Middle frontal gyrus (tissue), 1 donor: Measurements from ENCODE around the gene SERINC5.

Experiments
- DNase-seq: peaks from one replicate; pipeline ENCODE4 v3.0.0-alpha.2; 2015; ENCODE audit warnings: low spot score; ENCODE audit errors: extremely low spot score

The SERINC5 gene

DNA sequence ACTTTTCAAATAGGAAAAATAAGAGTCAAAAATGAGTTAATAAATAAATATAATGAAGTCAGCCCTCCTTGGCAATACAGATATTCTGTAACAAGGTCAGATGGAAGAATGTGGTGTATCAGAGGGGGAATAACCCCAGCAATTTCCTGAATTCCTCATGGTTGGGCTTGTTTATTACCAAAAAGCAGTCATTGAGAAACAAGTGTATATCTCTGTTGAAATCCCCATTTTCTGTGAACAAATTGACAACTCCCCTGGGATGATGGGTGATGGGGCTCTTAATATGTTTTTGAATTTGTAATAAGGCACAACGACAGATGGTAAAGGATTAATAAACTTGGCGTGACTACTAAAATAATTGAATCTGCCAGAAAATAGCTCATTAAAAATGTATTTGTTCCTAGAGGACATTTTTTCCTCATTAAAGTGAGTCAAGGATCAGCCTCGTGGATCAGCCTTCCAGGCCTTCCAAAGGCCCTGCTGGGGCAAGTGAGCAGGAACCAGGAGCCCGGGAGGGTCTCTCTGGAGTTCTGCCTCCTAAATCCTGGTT lies 186.5 kb downstream of the SERINC5 start:
- no peak for DNase-seq

DNA sequence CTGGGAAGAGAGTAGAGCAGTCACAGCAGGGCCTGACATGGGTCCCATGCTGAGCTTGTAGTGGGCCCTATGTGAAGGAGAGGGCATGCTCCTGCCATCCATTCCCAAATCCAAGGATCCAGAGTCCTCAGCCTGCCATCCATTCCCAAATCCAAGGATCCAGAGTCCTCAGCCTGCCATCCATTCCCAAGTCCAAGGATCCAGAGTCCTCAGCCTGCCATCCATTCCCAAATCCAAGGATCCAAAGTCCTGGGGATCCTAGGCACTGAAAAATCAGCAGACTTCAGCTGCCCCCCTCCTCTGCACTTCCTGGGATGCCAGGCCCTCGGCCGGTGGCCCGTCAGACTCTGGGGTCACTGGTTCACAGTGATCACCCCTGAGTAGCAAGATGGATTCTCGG lies 187.1 kb downstream of the SERINC5 start:
- DNase-seq, result no peak

DNA sequence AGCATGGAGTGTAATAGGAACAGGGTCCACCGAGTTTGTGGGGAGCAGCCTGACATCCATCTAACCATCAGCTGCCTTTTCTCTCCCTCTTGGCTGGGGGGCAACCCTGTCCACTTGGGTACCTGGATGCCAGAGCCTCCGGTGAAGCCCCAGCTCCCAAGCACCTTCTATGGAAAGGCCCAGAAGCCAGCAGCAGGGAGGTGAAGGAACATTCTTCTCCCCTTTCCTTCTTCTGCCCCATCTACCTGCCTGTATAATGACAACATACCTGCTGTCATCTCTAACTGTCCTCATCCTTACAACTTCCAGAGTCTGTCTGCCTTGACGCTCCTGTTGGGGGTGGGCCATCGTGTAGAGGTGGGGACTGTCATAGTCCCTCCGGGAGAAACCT lies 187.6 kb downstream of the SERINC5 start:
- no peak for DNase-seq

DNA sequence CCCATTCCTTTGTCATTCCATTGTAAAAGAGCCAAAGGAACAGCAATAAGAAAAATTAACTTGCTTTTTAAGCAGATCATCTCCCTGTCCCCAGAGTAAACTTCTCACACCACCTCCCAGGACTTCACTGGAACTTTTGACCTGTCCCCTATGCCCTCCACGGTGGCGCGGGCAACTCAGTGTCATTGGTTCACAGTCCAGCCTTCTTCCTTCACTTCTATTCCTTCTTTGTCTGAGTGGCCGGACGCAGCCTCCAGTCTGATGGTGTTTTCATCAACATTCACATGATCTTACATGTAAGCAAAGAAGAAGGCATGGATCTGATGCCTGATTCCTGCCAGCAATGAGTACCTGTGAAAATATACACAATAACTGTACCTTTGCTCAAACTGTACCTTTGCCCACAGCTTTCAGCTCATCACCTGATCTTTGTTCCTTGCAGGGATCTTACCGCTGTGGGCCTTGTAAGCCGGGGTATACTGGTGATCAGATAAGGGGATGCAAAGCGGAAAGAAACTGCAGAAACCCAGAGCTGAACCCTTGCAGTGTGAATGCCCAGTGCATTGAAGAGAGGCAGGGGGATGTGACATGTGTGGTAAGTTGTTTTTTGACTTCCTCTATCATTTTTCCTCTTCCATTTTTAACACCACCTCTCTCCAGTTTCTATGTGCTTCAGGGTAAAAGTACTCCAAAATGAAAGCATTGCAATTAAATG lies 188.2 kb downstream of the SERINC5 start:
- no peak for DNase-seq

DNA sequence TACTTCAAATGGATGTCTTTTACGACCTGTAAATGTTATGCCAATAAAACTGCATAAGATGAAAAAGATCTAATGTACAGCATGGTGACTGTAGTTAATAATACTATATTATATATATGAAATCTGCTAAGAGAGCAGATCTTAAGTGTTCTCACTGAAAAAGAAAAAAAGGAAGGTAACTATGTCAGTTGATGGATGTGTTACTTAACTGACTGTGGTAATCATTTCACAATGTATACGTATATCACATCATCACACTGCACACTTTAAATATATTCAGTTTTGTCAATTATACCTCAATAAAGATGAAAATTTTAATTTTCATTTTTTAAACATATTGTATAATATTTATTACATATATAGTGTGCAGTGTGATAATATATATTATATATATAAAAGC lies 188.8 kb downstream of the SERINC5 start:
- DNase-seq, result no peak

DNA sequence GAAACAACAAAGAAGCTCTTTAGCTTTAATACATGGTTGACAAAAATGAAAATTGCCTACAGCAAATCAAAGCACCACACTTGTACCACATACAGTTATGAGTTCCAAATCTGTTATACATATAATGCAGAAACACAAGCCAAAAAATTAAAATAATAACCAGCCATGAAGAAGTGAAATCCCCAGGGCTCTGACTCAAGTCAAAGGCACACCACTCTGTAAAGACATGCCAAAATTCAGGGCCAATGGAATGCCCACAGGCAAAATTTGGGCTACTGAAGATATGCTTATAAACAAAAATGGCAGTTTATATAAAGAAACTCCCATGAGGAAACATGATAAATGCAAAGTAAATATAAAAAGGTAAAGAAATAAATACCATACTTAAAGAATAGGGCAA lies 191.7 kb downstream of the SERINC5 start:
- no peak for DNase-seq
